ENCODE data around the gene SRRT.
"Not testable (repeated sequence)": the region's sequence is repeated elsewhere in the genome, so short reads cannot be mapped to it uniquely, and the experiment has no call there.

GRCh38 chr7:100936167-100936566 lies 61.3 kb downstream of the SRRT start:
- not testable (repeated sequence) for TF ChIP-seq CTCF (tag by site-specific recombination; IDR thresholded peaks at IDR 0.05); ZBTB44 (tag by site-specific recombination; IDR thresholded peaks at IDR 0.05); ZBTB10 (tag by site-specific recombination; IDR thresholded peaks at IDR 0.05); KLF8 (tag by site-specific recombination; IDR thresholded peaks at IDR 0.05); ZNF114 (tag by site-specific recombination; IDR thresholded peaks at IDR 0.05); ZNF23 (tag by site-specific recombination; IDR thresholded peaks at IDR 0.05; ENCODE audit: borderline replicate concordance); ZNF138 (tag by site-specific recombination; IDR thresholded peaks at IDR 0.05; ENCODE audit: borderline replicate concordance); ZFHX2 (tag by site-specific recombination; conservative IDR thresholded peaks at IDR 0.05)
- TF ChIP-seq, protein P1, sequence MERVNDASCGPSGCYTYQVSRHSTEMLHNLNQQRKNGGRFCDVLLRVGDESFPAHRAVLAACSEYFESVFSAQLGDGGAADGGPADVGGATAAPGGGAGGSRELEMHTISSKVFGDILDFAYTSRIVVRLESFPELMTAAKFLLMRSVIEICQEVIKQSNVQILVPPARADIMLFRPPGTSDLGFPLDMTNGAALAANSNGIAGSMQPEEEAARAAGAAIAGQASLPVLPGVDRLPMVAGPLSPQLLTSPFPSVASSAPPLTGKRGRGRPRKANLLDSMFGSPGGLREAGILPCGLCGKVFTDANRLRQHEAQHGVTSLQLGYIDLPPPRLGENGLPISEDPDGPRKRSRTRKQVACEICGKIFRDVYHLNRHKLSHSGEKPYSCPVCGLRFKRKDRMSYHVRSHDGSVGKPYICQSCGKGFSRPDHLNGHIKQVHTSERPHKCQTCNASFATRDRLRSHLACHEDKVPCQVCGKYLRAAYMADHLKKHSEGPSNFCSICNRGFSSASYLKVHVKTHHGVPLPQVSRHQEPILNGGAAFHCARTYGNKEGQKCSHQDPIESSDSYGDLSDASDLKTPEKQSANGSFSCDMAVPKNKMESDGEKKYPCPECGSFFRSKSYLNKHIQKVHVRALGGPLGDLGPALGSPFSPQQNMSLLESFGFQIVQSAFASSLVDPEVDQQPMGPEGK (tag by site-specific recombination; IDR thresholded peaks at IDR 0.05), result not testable (repeated sequence)

All from HEK293 (cell line).